Measurements from ENCODE around the gene VWA5B1.

Gene VWA5B1

DNA sequence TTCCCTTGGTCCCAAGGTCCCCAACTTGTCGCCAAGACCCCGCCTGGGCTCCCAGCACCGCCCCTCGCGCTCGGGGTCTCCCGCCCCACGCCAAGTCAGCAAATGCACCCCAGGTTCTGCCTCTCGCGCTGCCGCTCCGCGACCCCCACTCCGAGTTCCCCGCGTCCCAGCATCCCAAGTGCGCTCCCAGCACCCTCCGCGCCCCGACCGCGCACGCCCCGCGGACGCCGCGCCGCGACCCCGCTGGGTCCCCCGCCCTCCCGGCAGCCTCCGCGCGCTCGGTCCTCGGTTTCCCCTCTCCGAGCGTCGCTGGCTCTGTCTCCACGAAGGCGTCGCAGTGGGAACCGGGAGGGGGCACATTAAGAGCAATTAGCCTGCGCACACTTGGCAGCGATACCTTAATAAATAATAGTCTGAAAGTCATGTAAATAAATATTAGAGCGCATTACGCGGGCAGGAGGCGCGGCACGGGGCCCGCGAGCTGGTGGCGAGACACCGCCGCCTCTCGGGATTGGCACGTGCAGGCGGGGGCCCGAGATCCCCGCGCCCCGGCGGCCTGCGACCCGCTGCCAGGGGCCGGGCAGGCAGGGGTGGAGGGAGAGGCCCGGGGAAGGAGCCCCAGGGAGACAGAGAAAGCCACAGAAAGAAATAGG is 75.9 kb downstream of the VWA5B1 start:
- no peak for DNase-seq (ENCODE audit: low read depth, low spot score)

DNA sequence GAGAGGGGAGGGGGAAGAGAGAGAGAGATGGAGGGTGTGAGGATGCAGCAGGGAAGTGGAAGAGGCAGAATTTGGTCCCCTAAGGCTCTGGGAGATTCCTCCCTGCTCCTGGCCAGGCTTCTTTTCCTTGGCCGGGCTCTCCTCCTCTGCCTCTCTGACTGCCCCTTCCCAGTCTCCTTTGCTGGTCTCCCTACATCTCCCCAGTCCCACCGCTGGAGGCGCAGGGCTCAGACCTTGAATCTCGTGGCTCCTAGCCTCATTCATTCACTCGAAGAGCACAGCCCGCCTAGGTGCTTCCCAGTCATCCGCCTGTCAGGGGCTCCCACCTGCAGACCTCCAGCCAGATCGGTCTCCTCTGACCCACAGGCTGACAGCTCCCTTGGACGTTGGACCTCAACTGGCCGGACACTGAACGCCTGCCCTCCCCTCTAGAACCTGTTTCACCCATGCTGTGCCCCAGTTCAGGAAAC is 76.5 kb downstream of the VWA5B1 start:
- DNase-seq (ENCODE audit: low read depth, low spot score): no peak

DNA sequence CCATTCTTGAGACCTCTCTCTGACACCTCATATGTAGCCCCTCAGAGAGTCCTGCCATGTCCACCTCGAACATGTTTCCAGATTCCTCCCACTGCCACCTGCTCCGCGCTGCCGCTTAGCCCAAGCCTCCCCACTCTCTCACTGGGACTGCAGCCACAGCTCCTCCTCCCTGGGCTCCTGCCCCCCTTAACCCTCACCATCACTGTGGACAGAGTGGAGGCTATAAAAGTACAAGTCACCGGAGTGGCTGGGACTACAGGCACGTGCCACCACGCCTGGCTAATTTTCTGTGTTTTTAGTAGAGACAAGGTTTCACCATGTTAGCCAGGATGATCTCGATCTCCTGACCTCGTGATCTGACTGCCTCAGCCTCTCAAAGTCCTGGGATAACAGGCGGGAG is 77.0 kb downstream of the VWA5B1 start:
- DNase-seq (ENCODE audit: low read depth, low spot score): no peak

DNA sequence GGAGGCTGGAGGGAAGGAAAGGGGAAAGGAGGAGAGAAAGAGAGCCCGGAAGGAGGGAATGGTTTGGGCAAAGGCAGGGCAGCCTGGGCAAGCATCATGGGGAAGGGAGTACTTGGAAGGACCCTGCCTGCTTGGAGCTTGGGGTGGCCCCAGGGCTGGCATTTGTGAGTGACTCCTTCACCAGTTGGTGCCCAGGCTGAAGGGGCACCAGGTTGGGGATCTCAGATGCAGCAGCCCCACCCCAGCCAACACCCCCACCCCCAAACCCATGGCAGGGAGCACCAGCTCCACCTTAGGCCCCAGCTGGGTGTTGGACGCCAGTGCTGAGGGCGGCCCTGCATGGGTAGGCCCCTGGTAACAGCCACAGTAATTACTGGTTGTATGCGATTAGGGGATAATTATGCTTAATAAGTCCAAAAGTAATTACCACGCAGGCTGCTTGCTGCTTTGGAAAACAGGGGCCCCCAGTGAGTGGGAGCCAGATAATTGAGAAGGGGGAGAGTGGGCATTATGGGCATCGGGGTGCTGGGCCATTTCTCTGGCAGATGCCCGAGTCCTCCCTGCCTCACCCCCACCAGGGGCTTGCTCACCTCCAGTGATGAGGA is 78.3 kb downstream of the VWA5B1 start:
- DNase-seq (ENCODE audit: low read depth, low spot score): no peak

DNA sequence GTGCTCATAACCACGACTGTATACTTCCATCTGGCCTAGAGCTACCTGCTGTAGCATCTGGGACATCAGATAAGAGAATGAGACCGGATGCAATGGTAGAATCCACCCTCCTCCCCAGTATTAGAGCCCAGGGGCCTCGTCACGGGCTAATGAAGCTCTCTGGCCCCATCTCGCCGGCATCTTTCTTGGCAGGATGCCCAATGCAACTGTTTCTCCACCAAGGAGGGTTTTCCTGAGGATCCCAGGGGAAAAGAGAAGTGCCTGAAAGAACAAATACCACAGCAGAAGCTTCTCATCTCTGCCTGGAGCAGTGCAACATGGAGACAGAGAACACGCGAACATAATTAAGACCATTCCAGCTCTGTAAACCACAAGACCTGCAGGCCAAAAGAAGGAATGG is 80.0 kb downstream of the VWA5B1 start:
- DNase-seq (ENCODE audit: low read depth, low spot score): no peak

DNA sequence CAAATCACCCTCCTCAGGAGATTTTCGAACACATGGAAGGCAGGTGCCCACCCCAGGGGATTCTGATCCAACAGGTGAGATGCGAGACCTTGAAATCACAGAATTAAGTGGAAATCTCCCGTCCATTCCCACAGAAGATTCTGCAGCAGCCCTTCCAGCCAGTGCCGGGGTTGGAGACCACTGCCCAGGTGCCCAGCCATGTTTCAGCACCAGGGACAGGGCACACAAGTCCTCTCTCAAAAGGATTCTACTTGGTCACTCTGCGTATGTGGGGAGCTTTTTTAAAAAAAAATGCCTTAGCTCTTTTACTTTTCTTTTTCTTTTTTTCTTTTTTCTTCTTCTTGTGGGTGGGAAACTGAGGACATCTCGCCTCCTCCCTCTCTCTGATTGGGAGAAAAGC is 80.7 kb downstream of the VWA5B1 start:
- no peak for DNase-seq (ENCODE audit: low read depth, low spot score)

DNA sequence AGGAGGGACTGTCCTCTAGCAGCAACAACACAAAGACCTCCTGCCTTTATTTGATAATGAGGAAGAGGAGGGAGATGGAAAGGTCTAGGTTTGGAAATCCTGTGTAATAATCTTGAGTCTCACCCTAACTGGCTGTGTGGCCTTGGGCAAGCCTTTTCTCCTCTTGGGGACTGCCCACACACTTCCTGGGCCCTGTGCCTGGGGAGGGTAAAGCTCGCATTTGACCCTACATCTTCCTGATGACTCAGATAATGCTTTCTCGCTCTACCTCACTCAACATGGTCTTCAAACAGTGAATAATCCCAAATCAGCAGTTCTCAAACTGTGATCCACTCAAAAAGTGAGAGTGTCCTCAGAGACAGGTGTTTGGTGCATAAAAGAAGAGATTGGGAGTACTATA is 81.2 kb downstream of the VWA5B1 start:
- no peak for DNase-seq (ENCODE audit: low read depth, low spot score)

DNA sequence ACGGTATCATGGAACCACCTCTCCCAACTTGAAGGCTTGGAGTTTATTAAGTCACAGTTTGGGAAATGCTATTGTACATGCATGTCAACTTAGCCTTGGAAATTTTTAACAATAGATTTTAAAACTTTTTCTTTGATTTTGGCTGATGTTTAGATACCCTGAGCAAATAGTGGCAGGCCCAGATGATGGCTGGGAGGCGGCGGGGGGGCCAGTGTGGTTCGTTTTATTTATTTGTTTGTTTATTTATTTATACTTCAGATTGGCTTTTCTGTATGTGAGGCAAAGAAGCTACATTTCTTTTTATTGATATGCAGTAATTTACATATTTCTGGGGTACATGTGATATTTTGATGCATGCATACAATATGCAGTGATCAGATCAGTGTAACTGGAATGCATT is 82.0 kb downstream of the VWA5B1 start:
- no peak for DNase-seq (ENCODE audit: low read depth, low spot score)

DNA sequence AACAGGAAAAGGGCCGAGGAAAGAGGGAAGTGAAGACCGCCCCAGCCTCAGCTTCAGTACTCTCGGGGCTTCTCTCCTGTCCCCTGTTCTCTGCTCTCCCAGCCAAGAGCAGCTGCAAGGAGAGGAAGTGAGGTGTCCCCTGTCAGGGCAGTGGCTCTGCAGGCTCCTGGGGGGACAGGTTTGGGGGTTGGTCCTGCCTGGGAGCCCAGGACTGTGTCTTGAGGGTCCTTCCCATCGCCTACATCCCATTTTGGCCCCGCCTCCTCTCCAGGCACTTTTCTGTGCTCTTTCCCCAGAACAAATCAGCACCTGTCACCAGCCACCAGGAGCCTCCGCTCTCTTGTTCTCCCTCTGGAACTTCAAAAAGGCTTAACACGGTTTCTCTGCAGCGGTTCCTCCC is 82.6 kb downstream of the VWA5B1 start:
- no peak for DNase-seq (ENCODE audit: low read depth, low spot score)

DNA sequence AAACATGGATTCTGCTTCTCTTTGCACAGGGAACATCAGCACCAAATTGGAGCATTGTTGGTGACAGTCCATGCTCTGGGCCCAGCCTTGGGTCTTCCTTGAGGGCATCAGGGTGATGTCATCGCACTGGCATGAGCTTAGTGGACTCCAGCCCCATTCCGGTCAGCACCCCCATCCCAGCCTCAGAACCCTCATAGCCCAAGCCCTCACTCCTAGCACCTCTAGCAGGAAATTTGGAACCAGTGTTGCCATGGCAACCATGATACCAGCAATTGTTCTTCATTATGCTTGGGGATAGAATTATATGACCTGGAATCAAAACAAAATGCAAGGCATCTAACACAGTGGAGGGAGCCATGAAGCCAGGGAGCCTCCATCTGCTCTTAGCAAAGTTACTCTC is 83.1 kb downstream of the VWA5B1 start:
- no peak for DNase-seq (ENCODE audit: low read depth, low spot score)

DNA sequence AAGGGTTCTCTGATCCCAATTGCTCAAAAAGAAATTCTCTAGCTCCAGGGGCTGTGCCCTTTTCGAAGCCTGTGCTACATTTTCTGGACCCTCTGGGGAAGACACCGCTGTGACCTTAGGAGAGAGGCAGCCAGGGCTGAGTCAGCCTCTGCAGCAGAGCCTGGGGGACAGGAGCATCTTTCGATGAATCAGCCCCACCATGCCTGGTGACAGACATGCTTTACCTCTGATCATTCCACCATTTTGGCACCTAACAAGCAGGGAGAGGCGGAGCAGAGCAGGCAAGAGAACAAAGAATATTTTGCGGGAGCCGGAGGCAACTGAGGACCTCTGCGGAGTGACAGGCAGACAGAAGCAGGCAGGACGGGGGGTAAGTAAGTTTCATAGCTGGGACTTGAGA is 84.9 kb downstream of the VWA5B1 start:
- no peak for DNase-seq (ENCODE audit: low read depth, low spot score)

DNA sequence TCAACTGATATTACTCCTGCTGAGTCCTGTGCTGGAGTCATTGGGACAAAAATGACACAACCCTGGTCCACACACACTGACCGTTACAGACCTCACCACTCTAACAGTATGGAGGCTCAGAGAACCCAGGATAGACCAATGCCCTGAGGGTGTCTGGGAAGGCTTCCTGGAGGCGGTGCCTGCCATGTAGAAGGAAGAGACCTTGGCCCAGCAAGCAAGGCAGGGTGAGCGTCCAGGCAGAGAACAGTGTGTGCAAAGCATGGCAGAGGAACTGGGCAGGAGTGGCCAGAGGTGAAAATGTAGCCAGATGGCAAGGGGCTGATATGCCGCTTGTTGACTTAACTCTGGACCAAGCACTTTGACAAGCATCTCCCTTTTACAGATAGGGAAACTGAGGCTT is 85.5 kb downstream of the VWA5B1 start:
- no peak for DNase-seq (ENCODE audit: low read depth, low spot score)

DNA sequence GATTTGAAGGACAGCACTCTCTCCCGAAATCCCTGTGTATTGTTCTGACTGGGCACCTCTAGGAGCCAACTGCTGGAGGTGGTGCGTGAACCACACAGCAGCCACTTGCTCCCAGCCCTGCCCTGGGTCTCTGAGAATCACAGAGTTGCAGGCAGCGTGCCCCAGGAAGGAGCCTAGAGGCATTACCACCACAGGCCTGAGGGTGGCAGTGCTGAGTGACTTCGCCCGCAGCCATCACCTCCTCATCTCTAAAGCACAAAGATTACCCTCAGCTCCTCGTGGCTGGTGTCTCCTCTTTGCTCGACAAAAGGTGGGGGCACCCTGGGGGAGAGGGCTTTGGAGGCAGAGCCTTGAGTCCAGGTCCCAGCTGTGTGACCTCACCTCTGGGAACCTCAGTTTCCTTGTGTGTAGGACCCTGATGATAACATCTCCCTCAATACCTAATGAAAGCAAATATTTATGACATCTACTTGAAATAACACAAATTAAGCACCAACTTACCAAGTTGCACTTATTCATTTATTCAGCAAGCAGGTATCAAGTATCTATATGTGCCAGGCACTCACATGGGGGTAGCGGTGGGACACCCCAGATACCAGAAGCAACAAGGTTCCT is 86.3 kb downstream of the VWA5B1 start:
- DNase-seq (ENCODE audit: low read depth, low spot score): no peak

DNA sequence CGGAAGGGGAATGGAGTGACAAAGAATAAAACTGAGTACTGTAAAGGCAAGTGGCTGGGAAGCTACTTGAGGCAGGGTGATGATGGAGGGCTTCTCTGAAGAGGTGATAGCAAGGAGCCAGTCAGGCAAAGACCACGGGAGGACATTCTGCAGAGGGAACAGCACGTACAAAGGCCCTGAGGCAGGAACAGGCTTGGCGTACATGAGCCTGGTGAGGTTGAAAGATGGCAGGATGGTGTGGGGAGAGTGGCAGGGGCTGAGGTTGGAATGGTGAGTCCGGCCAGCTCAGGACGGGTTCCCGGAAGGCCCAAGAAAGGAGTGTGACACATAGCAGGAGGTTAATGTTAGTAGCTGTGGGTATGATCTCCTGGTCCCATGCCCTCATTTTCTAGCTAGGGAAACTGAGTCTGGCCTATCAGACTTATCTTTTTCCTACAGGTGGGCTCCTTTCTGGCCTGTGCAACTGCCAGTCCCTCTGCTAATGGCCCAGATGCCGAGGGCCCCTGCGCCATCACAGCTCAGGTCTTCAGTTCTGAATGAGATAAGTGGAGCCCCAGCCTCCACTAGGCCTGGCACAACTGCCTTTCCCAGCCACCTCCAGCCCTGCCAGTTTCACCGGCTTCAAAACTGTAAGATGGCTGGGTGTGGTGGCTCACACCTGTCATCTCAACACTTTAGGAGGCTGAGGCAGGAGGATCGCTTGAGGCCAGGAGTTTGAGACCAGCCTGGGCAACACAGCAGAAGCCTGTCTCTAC is 87.0 kb downstream of the VWA5B1 start:
- no peak for DNase-seq (ENCODE audit: low read depth, low spot score)

DNA sequence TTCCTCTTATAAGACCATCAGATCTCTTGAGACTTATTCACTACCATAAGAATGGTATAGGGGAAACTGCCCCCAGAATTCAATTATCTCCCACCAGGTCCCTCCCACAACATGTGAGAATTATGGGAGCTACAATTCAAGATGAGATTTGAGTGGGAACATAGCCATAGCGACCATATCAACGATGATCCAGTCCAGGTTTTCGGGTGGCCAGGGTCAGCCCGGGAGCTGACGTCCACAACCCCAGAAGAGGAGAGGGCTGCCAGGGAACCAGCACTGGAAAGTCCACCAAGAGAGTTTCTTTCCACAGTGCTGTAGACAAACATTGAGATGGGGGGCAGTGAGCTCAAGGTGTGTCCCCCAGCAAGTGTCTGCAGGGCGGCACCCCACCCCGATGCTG is 88.4 kb downstream of the VWA5B1 start:
- DNase-seq (ENCODE audit: low read depth, low spot score): no peak

DNA sequence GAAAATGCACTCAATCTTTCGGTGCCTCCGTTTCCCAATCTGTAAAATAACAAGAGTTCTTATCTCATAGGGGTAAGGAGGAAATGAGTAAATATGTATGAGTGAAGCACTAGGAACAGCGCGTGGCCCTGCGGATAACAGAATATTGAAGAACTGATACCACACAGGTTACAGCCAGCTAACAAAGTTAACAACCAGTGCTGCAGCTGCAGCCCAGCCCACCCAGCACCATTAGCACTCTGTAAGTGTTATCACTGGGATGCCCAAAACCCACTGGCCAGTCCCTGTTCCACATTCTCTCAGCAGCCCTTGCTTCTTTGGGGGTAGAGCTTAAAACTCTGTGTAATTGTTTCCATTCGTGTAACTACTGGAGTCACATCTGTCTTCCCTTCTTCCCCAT is 89.5 kb downstream of the VWA5B1 start:
- DNase-seq (ENCODE audit: low read depth, low spot score): no peak

DNA sequence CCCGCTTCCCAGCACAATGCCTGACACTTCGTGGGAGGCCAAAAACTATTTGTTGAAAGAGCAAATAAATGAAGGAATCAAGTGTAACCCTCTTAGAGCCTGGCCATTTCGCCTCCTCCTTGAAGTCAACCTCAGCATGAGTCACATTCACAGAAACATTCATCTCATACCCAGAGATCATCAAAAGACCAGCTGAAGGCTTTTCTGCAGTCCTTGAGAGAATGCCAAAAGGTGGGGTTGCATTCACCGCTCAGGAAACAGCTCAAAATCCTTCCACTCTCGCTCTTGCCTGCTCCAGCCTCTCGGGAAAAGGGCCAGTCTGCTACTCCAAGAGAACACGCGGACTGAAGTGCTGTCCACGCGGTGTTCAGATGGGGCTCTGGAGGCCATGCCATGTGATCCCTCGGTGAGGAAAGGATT is 90.0 kb downstream of the VWA5B1 start:
- no peak for DNase-seq (ENCODE audit: low read depth, low spot score)

DNA sequence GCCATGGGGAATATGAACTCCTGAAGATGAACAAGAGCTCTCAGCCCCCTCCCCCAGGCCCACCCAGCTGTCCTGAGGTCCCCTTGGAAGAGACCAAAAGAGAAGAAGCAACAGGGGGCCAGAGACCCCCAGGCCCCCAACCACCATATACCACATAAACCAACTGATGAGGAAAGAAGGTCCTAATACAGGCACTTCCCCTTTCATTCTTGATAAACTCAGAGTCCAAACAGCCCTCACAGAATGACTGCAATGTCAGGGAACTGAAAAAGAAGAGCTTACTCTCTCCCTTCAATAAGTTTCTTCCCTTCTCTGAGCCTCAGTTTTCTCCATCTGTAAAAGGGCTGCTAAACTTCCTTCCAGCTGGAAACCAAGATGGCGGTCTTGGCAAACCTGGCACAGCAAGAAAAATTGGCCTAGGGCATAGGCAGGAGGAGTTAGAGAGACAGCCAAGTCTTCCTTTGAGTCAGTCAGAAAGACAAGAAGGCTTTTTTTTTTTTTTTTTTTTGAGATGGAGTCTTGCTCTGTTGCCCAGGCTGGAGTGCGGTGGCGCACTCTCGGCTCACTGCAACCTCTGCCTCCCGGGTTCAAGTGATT is 90.5 kb downstream of the VWA5B1 start:
- DNase-seq (ENCODE audit: low read depth, low spot score): no peak

DNA sequence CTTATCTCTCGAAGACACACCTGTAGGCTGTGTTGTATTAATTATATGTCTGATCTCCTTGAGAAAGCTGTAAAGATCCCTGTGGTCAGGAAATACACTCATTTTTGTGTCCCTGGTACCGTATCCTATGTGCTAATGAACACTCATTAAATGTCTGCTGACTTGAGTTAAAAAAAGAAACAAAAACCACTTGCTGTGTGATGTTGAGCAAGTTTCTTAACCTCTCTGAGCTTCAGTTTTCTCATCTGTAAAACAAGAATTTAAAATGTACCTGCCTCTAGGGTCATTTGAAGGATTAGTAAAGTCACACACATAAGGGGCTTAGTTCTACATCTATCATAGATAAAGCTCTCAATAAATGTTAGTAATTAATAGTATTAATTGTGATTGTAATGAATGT is 91.3 kb downstream of the VWA5B1 start:
- DNase-seq (ENCODE audit: low read depth, low spot score): no peak

DNA sequence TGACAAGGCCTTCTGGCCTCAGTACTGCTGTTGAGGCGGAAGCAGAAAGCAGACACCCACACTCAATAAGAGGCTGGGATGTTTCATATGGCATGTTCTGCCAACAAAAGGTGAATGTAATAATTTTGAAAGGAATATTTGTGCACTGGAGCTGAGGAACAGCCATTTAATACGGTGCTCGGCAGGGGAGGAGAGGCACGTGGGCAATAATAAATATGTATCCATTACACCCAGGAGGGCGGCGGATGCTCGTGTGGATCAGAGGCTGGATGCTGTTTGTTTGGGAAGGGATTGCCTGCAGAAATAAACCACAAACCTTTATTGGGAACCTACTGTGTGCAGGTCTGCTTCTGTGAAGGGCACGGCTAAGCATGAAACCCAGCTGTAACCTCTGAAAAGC is 92.0 kb downstream of the VWA5B1 start:
- no peak for DNase-seq (ENCODE audit: low read depth, low spot score)

DNA sequence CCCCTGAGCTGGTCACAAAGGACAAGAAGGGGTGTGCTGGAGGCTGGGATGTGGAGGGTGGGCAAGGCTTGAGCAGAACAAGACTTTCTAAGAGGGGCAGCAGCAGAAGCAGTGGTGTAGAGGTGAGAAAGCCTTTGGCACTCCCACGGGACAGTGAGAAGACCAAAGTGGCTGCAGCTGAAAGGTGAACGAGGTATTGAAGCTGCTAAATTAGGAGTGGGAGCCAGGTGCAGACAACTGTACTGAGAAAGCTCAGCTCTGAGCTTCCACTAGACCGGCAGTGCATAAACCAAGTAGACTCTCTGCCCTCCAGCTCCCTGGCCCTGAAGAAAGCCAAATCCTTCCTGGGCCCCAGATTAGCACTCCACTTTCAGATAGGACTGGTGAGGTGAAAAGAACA is 93.0 kb downstream of the VWA5B1 start:
- DNase-seq (ENCODE audit: low read depth, low spot score): no peak

DNA sequence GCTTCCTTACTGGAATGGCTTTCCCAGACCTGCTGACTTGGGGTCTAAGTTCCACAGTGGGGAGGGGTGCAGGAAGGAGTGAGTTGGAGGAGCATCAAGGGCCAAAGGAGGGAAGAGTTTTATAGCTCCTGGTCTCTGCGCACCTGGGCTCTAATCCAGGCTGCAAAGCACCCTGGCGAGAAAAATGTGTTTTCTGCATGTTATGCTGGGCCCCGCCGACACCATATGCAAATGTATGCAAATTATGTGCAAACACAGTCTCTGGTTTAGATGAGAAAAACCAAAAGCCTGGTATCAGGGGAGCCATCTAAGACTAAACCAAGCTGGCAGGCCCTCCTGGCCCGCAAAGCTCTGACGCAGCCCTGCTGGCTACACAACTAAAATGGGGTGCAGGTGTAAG is 95.0 kb downstream of the VWA5B1 start:
- no peak for DNase-seq (ENCODE audit: low read depth, low spot score)

Data from brain pericyte (primary cell).